CD4-positive, alpha-beta T cell treated with Interferon alpha-2 for 1 hour (primary cell): Measurements from ENCODE around the gene RERE.
"Not testable (repeated sequence)": the region's sequence is repeated elsewhere in the genome, so short reads cannot be mapped to it uniquely, and the experiment has no call there.

Experiments used
- DNase-seq, 2 donors: peaks; one replicate each; pipeline ENCODE4 v3.0.0-alpha.2; 2020 to 2022

RERE gene

GRCh38 chr1:8841395-8841794, 24.0 kb upstream of the RERE start:
- DNase-seq = no peak

DNA sequence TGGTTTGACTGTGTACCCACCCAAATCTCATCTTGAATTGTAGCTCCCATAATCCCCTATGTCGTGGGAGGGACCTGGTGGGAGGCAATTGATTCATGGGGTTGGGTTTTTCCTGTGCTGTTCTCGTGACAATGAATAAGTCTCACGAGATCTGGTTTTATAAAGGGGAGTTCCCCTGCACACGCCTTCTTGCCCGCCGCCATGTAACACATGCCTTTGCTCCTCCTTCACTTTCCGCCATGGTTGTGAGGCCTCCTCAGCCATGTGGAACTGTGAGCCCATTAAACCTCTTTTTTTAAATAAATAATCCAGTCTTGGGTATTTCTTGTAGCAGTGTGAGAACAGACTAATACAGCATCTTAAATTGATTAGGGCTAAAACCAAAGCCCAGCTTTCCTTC, 22.6 kb upstream of the RERE start:
- DNase-seq = no peak

GRCh38 chr1:8835941-8836643, 18.7 kb upstream of the RERE start:
- DNase-seq = no peak

DNA sequence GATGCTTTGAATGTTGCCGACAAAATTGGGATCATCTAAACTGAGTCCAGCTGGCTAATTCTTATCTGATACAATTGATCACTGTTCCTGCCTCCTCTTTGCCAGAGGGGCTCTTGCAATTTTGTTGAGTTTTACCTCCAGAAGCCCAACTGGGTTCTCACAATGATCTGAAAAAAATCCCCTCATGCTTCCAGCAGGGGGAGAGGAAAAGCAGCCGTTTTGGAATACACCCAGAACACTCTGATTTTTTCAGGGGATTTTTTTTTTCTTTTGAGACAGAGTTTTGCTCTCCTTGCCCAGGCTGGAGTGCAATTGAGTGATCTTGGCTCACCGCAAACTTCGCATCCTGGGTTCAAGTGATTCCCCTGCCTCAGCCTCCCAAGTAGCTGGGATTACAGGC, 13.9 kb upstream of the RERE start:
- no peak for DNase-seq

- not testable (repeated sequence) for DNase-seq
These were observed 13.3 kb upstream of the RERE start for GRCh38 chr1:8830732-8831131.

DNA sequence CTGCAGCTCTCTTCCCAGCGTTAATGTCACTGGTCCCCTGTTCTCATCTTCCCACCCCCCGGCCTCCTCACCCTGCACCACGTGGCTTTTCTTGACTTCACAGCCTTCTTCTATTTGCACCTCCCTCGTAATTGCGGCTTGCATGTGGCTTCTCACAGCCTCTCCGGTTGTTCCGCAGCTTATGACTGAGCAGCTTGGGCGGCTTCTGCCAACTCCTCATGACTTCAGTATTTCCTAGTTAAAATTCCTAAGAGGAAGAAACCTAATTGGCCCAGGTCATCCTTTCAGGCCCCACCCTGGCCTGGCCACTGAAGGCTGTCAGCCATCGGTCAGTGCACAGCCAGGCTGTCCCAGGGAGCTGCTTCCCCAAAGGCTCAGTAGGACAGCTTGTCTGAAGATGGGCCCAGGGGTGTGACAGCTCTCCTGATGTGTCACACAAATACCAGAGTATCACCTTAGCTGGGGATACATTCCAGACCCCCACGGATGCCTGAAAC, 8.6 kb upstream of the RERE start:
- peak in 1 of 2 donors; percentile 3 for DNase-seq

GRCh38 chr1:8823295-8823664, 5.8 kb upstream of the RERE start:
- DNase-seq = no peak

DNA sequence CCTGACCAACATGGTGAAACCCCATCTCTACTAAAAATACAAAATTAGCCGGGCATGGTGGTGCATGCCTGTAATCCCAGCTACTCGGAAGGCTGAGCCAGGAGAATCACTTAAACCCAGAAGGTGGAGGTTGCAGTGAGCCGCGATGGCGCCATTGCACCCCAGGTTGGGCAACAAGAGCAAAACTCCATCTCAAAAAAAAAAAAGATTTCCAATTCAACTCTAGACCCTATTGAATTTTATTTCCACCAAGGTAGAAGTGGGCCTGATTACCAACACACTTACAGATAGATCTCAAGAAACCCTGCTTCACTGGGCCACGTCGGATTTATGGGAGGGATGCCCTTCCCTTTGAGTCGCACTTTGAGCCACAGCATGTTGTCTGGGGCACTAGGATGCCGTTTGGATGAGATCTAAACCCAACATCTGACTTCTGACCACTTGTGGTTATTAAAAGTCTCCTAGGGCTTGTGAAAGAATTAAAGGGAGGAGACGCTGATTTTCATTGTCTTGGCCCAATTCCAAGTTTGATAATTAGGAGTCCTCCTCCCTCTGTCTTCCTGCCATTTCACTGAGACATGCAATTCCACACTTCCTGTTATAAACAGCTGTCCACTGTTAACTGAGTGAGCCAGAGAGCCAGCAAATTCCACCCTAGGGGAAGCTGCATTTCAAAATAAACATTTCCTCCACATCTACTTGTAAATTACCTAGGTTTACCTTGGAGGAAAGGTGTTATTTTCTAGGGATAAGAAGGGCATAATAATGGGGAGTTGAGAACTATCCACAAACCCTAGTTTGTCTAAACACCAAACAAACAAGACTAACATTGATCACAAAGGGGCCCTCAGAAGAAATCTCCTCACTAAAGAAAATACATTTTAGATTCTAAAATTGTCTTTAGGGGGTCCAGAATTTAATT, 5.2 kb upstream of the RERE start:
- DNase-seq = no peak

DNA sequence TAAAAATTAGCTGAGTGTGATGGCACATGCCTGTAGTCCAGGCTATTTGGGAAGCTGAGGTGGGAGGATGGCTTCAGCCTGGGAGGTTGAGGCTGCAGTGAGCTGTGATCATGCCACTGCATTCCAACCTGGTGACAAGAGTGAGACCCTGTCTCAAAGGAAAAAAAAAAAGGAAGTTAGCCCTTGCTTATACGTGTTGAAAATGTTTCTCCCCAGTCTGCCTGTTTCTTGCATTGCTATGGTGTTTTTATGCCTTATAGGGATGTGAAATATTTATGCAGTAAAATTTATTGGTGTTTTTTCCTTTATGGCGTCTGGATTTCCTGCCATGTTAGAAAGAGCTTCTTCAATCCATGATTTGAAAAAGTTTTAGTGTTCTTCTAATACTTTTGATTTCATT, 3.6 kb upstream of the RERE start:
- DNase-seq = no peak

GRCh38 chr1:8818789-8819188, 1.3 kb upstream of the RERE start:
- not testable (repeated sequence) for DNase-seq

DNA sequence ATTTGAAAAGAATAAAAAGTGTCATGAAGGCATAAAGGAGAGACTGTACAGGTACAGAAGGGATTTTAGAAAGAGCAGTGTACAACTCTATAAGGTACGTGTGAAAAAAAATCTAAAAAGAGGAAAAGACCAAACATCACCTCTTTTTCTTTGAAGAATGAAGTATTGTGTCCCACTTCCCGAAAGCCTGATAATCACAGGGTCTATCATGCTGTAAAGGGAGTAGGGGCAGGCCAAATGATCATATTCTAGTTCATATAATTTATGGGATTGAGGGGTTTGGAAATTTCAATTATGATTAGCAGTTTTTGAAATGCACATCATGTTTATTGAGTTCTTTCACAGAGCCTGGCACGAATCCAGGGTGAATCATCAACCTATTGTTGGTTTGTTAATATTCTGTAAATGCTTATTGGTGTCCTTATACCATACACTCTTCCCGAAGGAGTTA, 910 bp upstream of the RERE start:
- no peak for DNase-seq

GRCh38 chr1:8816831-8817411, 519 bp downstream of the RERE start:
- peak; percentile 2 to 34 for DNase-seq

- no peak for DNase-seq
These were observed 1.2 kb downstream of the RERE start for GRCh38 chr1:8816264-8816663.

- peak in 1 of 2 donors; percentile 1 for DNase-seq
These were observed 1.8 kb downstream of the RERE start for GRCh38 chr1:8815582-8816151.

DNA sequence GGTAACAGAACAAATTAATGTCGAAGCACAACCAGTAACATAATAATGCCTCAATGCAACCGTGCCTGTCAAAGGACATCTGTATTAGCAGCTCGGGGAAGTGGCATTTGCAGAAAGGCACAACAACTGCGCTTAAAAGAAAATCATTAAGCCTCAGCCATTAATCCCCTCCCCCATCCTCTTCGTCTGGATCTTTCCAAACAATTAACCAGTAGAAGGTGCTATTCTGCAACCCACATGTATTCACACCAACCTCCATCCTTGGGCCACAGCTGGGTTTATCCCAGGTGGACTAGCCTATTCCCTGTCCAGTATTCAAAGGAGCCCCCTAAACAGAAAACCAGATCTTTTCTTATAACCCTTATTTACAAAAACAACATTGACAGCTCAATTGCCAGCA, 2.6 kb downstream of the RERE start:
- peak in 1 of 2 donors; percentile 11 for DNase-seq

- DNase-seq = no peak
These were observed 3.4 kb downstream of the RERE start for GRCh38 chr1:8813991-8814390.

GRCh38 chr1:8813016-8813763, 4.2 kb downstream of the RERE start:
- DNase-seq = no peak

DNA sequence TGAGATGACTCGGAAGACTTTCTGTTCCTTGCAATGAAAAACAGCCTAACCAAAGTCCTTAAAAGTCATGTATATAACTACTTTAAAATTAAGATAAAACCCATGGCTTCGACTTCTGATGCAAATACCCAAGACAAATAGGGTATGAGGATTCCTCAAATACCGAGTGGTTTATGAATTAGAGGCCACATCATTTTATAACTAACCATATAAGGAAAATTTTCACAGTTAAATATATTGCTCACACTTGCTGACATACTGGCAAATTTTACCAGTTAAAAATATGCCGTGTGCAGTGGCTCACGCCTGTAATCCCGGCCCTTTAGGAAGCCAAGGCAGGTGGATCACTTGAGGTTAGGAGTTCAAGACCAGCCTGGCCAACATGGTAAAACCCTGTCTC, 5.4 kb downstream of the RERE start:
- DNase-seq = no peak

- DNase-seq = no peak
These were observed 6.5 kb downstream of the RERE start for GRCh38 chr1:8810987-8811386.

- DNase-seq = no peak
These were observed 8.1 kb downstream of the RERE start for GRCh38 chr1:8809342-8809736.

DNA sequence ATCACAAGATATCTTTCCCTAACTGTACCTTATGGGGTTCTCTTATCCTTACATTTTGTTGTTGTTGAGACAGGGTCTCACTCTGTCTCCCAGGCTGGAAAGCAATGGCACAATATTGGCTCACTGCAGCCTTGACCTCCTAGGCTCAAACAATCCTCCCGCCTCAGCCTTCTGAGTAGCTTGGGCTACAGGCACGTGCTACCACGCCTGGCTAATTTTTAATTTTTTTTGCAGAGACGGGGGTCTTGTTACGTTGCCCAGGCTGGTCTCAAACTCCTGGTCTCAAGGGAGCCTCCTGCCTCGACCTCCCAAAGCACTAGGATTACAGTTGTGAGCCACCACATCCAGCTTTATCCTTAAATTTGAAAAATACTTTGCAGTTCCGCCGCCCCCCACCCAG, 10.4 kb downstream of the RERE start:
- no peak for DNase-seq

GRCh38 chr1:8800416-8800815, 17.0 kb downstream of the RERE start:
- DNase-seq = no peak

DNA sequence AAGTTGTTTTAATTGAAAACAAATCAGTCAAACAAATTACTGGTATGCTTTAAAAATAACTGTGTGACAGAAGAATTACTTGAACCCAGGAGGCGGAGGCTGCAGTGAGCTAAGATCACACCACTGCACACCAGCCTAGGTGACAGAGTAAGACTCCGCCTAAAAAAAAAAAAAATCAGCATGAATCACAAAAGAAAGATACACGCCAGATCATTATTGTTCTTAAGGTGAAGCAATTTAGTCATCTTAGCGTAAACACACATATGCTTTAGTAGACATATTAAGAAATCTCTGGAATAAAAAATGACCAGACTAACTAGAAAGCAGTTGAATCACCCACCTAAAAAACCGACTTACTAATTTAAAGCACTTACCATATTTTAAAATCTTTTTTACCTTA, 20.2 kb downstream of the RERE start:
- DNase-seq = no peak
